Activated CD4-positive, alpha-beta T cell treated with anti-CD3 and anti-CD28 coated beads, Interleukin-2, Interleukin-4, amounts not matched to agents 100 ng/mL and 50 ng/mL, durations not matched to agents 16 hours and 8 hours (primary cell): ENCODE results near the gene RAB3D.
A peak's percentile ranks its signal among the peaks of the same experiment; 100 is the strongest.

Source experiments
- DNase-seq: peaks from one replicate; pipeline ENCODE4 v3.0.0-alpha.2; 2020; ENCODE audit warnings: low spot score

The RAB3D gene

GRCh38 chr19:11295180-11295579 is 44.3 kb downstream of the RAB3D start:
- DNase-seq: no peak

GRCh38 chr19:11293433-11294389 is 45.7 kb downstream of the RAB3D start:
- DNase-seq: peak; percentile 89

- no peak for DNase-seq
Observed at GRCh38 chr19:11291991-11292390, 47.5 kb downstream of the RAB3D start.

GRCh38 chr19:11291415-11291814 is 48.0 kb downstream of the RAB3D start:
- no peak for DNase-seq

GRCh38 chr19:11290256-11290655 is 49.2 kb downstream of the RAB3D start:
- no peak for DNase-seq

- no peak for DNase-seq
Observed at GRCh38 chr19:11288349-11288748, 51.1 kb downstream of the RAB3D start.

- DNase-seq: no peak
Observed at GRCh38 chr19:11286312-11286974, 53.0 kb downstream of the RAB3D start.

- no peak for DNase-seq
Observed at GRCh38 chr19:11284515-11284914, 54.9 kb downstream of the RAB3D start.

- DNase-seq: no peak
Observed at GRCh38 chr19:11281356-11282049, 58.0 kb downstream of the RAB3D start.

- DNase-seq: peak; percentile 78
Observed at GRCh38 chr19:11279505-11280236, 59.8 kb downstream of the RAB3D start.

GRCh38 chr19:11278670-11279069 is 60.8 kb downstream of the RAB3D start:
- DNase-seq: no peak

GRCh38 chr19:11274533-11275086 is 64.8 kb downstream of the RAB3D start:
- DNase-seq: no peak

- DNase-seq: no peak
Observed at GRCh38 chr19:11273989-11274388, 65.5 kb downstream of the RAB3D start.

GRCh38 chr19:11273296-11273695 is 66.2 kb downstream of the RAB3D start:
- no peak for DNase-seq
